ENCODE results near the gene OXSR1.

GRCh38 chr3:38254872-38255271, 89.5 kb downstream of the OXSR1 start:
- TF ChIP-seq YY1 (IDR thresholded peaks at IDR 0.05) (no peak), CTCF (IDR thresholded peaks at IDR 0.05; ENCODE audit: low read depth, low read length, missing input control) (no peak), SP1 (IDR thresholded peaks at IDR 0.05) (no peak), TAF1 (conservative IDR thresholded peaks at IDR 0.05) (no peak), NR2F2 (IDR thresholded peaks at IDR 0.05) (no peak)
- TF ChIP-seq, protein P1, sequence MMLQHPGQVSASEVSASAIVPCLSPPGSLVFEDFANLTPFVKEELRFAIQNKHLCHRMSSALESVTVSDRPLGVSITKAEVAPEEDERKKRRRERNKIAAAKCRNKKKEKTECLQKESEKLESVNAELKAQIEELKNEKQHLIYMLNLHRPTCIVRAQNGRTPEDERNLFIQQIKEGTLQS (IDR thresholded peaks at IDR 0.05) = no peak

All from liver (tissue), 3 donors.